ENCODE data around the gene CNTN2.

GRCh38 chr1:205045146-205045545 is 2.1 kb downstream of the CNTN2 start:
- no peak for TF ChIP-seq CTCF (IDR thresholded peaks at IDR 0.05)
- TF ChIP-seq POLR2A (IDR thresholded peaks at IDR 0.05): no peak
- TF ChIP-seq EP300 (IDR thresholded peaks at IDR 0.05): no peak
